Measurements from ENCODE around the gene VAX1.
A peak's percentile ranks its signal among the peaks of the same experiment; 100 is the strongest.

VAX1 gene

GRCh38 chr10:117152668-117153067, 14.6 kb upstream of the VAX1 start:
- H3K4me3 Mint-ChIP-seq, result no peak overlapping the region
- H3K9me3 Mint-ChIP-seq, result no peaks in the 10 kb centered on the region
- H3K27ac Mint-ChIP-seq, result no peak overlapping the region
- H3K36me3 Mint-ChIP-seq (ENCODE audit: low read depth), result no peaks in the 10 kb centered on the region
- peaks cover 27% of the 10 kb centered on the region for H3K27me3 Mint-ChIP-seq (ENCODE audit: low read depth)
- H3K4me1 Mint-ChIP-seq (ENCODE audit: low read depth), result no peaks in the 10 kb centered on the region

DNA sequence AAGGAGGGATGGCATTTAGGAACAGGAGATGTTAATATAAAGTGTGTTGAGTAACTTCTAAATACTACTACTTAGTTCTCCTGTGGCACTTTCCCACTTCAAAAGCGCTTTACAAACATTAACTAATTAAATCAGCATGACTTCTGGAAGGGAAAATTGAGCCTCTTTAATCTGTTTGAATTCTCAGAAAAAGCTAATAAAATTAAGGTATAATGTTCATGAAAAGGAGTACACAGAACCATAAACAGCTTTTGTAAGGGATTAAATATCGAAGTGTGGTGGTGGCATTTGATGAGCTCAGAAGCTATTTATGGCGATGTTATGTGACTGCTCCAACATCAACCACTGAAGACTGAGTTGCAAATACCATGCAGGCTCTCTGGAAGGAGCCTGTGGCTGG, 10.2 kb upstream of the VAX1 start:
- Mint-ChIP-seq H3K36me3 (ENCODE audit: low read depth) (no peaks in the 10 kb centered on the region), H3K4me1 (ENCODE audit: low read depth) (no peaks in the 10 kb centered on the region), H3K27me3 (ENCODE audit: low read depth) (peaks cover 18% of the 10 kb centered on the region), H3K4me3 (no peak overlapping the region), H3K9me3 (no peaks in the 10 kb centered on the region), H3K27ac (no peak overlapping the region)

- Mint-ChIP-seq H3K27me3 (ENCODE audit: low read depth) (peaks cover 43% of the 10 kb centered on the region), H3K27ac (no peak overlapping the region)
These were observed 6.9 kb upstream of the VAX1 start for GRCh38 chr10:117145019-117145418.

GRCh38 chr10:117143103-117143823, 5.2 kb upstream of the VAX1 start:
- peaks cover 53% of the 10 kb centered on the region for H3K27me3 Mint-ChIP-seq (ENCODE audit: low read depth)
- no peaks in the 10 kb centered on the region for H3K9me3 Mint-ChIP-seq
- no peaks in the 10 kb centered on the region for H3K4me1 Mint-ChIP-seq (ENCODE audit: low read depth)
- H3K4me3 Mint-ChIP-seq, result no peak overlapping the region
- H3K27ac Mint-ChIP-seq, result no peak overlapping the region
- H3K36me3 Mint-ChIP-seq (ENCODE audit: low read depth), result no peaks in the 10 kb centered on the region

More at GRCh38 chr10:117145019-117145418, 6.9 kb upstream of the VAX1 start:
- H3K36me3 Mint-ChIP-seq (ENCODE audit: low read depth), result no peaks in the 10 kb centered on the region
- H3K4me3 Mint-ChIP-seq, result no peak overlapping the region
- H3K4me1 Mint-ChIP-seq (ENCODE audit: low read depth), result no peaks in the 10 kb centered on the region
- H3K9me3 Mint-ChIP-seq, result no peaks in the 10 kb centered on the region

DNA sequence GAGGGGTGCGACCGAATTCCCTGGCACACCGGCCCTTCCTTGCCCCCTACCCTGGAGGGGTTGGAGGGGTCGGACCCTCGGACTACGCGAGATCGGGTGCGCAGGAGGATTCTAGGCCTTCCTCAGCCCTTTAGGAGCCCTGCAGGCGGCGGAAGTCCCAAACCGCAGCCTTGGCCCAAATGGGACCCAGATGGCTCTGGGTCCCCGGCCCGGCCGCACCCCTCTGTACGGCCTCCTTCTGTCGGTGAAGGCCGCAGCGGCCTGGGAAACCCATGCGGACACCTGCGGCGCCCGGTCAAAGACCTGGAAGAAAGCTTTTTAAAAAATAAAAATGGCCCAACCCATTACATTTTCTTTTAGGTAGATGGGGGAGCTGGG, 2.4 kb upstream of the VAX1 start:
- peaks cover under 1% of the 10 kb centered on the region for H3K36me3 Mint-ChIP-seq (ENCODE audit: low read depth)

GRCh38 chr10:117139581-117140524, 1.8 kb upstream of the VAX1 start:
- no peaks in the 10 kb centered on the region for H3K4me1 Mint-ChIP-seq (ENCODE audit: low read depth)
- H3K36me3 Mint-ChIP-seq (ENCODE audit: low read depth), result peaks cover 2% of the 10 kb centered on the region
- peaks cover 72% of the 10 kb centered on the region for H3K27me3 Mint-ChIP-seq (ENCODE audit: low read depth)
- H3K9me3 Mint-ChIP-seq, result no peaks in the 10 kb centered on the region
- H3K4me3 Mint-ChIP-seq, result no peak overlapping the region
- H3K27ac Mint-ChIP-seq, result no peak overlapping the region

More for the DNA sequence above, 2.4 kb upstream of the VAX1 start:
- no peak overlapping the region for H3K27ac Mint-ChIP-seq
- peaks cover 65% of the 10 kb centered on the region for H3K27me3 Mint-ChIP-seq (ENCODE audit: low read depth)
- no peaks in the 10 kb centered on the region for H3K9me3 Mint-ChIP-seq
- no peak overlapping the region for H3K4me3 Mint-ChIP-seq
- no peaks in the 10 kb centered on the region for H3K4me1 Mint-ChIP-seq (ENCODE audit: low read depth)

- H3K27ac Mint-ChIP-seq, result peak overlapping the region; percentile 57
- no peak overlapping the region for H3K4me3 Mint-ChIP-seq
- peaks cover 74% of the 10 kb centered on the region for H3K27me3 Mint-ChIP-seq (ENCODE audit: low read depth)
- H3K9me3 Mint-ChIP-seq, result no peaks in the 10 kb centered on the region
- peaks cover 2% of the 10 kb centered on the region for H3K36me3 Mint-ChIP-seq (ENCODE audit: low read depth)
- H3K4me1 Mint-ChIP-seq (ENCODE audit: low read depth), result no peaks in the 10 kb centered on the region
These were observed 939 bp upstream of the VAX1 start for GRCh38 chr10:117138838-117139580.

- peak overlapping the region; percentile 63 for H3K27ac Mint-ChIP-seq
- peaks cover 2% of the 10 kb centered on the region for H3K4me1 Mint-ChIP-seq (ENCODE audit: low read depth)
These were observed 799 bp downstream of the VAX1 start for GRCh38 chr10:117137031-117137910.

DNA sequence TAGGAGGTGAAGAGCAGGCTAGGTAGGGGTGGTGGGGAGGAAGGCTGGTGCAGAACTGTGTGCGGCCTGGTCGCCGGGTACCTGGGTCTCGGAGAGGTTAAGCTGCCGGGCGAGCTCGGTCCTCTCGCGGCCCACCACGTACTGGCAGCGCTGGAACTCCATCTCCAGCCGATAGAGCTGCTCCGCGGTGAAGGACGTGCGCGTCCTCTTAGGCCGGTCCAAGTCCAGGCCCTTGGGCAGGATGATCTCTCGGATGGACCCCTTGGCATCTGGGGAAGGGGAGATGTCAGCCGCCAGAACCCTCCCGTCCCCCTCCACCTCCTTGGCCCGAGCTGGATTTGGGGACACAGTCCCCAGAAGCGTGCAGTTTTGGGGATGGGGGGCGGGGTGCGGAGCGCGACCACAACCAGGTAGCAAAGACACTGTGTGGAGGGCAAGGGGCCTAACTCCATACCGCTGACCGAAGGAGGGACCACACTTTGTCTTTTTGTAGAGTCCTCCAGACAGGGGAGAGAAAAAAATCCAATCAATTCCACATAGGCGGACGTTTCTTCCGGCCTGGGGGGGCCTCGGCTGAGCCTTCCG, 1.6 kb downstream of the VAX1 start:
- Mint-ChIP-seq H3K27me3 (ENCODE audit: low read depth) (peaks cover 80% of the 10 kb centered on the region), H3K27ac (peak overlapping the region; percentile 49), H3K36me3 (ENCODE audit: low read depth) (peaks cover 6% of the 10 kb centered on the region), H3K4me1 (ENCODE audit: low read depth) (peaks cover 5% of the 10 kb centered on the region), H3K4me3 (no peak overlapping the region), H3K9me3 (no peaks in the 10 kb centered on the region)

More at GRCh38 chr10:117137031-117137910, 799 bp downstream of the VAX1 start:
- H3K36me3 Mint-ChIP-seq (ENCODE audit: low read depth), result peaks cover 4% of the 10 kb centered on the region
- no peak overlapping the region for H3K4me3 Mint-ChIP-seq
- H3K27me3 Mint-ChIP-seq (ENCODE audit: low read depth), result peaks cover 80% of the 10 kb centered on the region
- no peaks in the 10 kb centered on the region for H3K9me3 Mint-ChIP-seq

- H3K4me1 Mint-ChIP-seq (ENCODE audit: low read depth), result peaks cover 5% of the 10 kb centered on the region
- H3K27ac Mint-ChIP-seq, result peak overlapping the region; percentile 27
These were observed 2.5 kb downstream of the VAX1 start for GRCh38 chr10:117135480-117136140.

GRCh38 chr10:117135026-117135372, 3.1 kb downstream of the VAX1 start:
- Mint-ChIP-seq H3K27ac (no peak overlapping the region), H3K4me1 (ENCODE audit: low read depth) (peaks cover 5% of the 10 kb centered on the region), H3K4me3 (no peak overlapping the region), H3K36me3 (ENCODE audit: low read depth) (peaks cover 6% of the 10 kb centered on the region), H3K9me3 (no peaks in the 10 kb centered on the region), H3K27me3 (ENCODE audit: low read depth) (peaks cover 80% of the 10 kb centered on the region)

More at GRCh38 chr10:117135480-117136140, 2.5 kb downstream of the VAX1 start:
- H3K36me3 Mint-ChIP-seq (ENCODE audit: low read depth), result peaks cover 6% of the 10 kb centered on the region
- H3K9me3 Mint-ChIP-seq, result no peaks in the 10 kb centered on the region
- H3K4me3 Mint-ChIP-seq, result no peak overlapping the region
- peaks cover 80% of the 10 kb centered on the region for H3K27me3 Mint-ChIP-seq (ENCODE audit: low read depth)

GRCh38 chr10:117134306-117135025, 3.6 kb downstream of the VAX1 start:
- Mint-ChIP-seq H3K27me3 (ENCODE audit: low read depth) (peaks cover 84% of the 10 kb centered on the region), H3K4me3 (no peak overlapping the region), H3K9me3 (no peaks in the 10 kb centered on the region), H3K4me1 (ENCODE audit: low read depth) (peaks cover 5% of the 10 kb centered on the region), H3K27ac (no peak overlapping the region), H3K36me3 (ENCODE audit: low read depth) (peaks cover 6% of the 10 kb centered on the region)

- Mint-ChIP-seq H3K4me1 (ENCODE audit: low read depth) (peaks cover 5% of the 10 kb centered on the region), H3K4me3 (no peak overlapping the region), H3K27me3 (ENCODE audit: low read depth) (peaks cover 84% of the 10 kb centered on the region), H3K9me3 (no peaks in the 10 kb centered on the region), H3K27ac (peak overlapping the region; percentile 45), H3K36me3 (ENCODE audit: low read depth) (peaks cover 6% of the 10 kb centered on the region)
These were observed 4.1 kb downstream of the VAX1 start for GRCh38 chr10:117134056-117134305.
